CD4-positive, CD25-positive, alpha-beta regulatory T cell (primary cell): ENCODE results near the gene SECTM1. TPM values are rescaled to one million over a fixed set of nuclear protein-coding genes. Genes with fewer than 3 reads are reported as not detected.

ENCODE experiments used
- ATAC-seq, 2 donors: fragments of 150-1000 bp; cut with Tn5 transposase; one replicate each; pipeline ENCODE4 v1.10.0; 2021; ENCODE audit warnings: low read depth in 2 of 2, moderate number of reproducible peaks in 2 of 2, moderate library complexity in 1 of 2
- DNase-seq, 3 donors: peaks; one replicate each; pipeline versions ENCODE4 v3.0.0 to v3.0.0-alpha.2; 2012 to 2022; ENCODE audit warnings: mixed read lengths in 1 of 3
- H3K27ac ChIP-seq: one replicate; pipeline ENCODE4 v1.7.0; 2013; ENCODE audit warnings: mild to moderate bottlenecking, low read length; ENCODE audit not compliant: insufficient read depth, poor library complexity, severe bottlenecking
- H3K27me3 ChIP-seq: one replicate; pipeline ENCODE4 v1.7.0; 2013; ENCODE audit warnings: low read length; ENCODE audit not compliant: control insufficient read depth, insufficient read depth
- H3K36me3 ChIP-seq: one replicate; pipeline ENCODE4 v1.7.0; 2013; ENCODE audit warnings: mild to moderate bottlenecking, low read length, moderate library complexity; ENCODE audit not compliant: control insufficient read depth, insufficient read depth
- H3K4me1 ChIP-seq: 2 replicates; pipeline ENCODE4 v1.7.0; 2013; ENCODE audit warnings: mild to moderate bottlenecking, low read length; ENCODE audit not compliant: insufficient read depth, control insufficient read depth, poor library complexity, severe bottlenecking
- H3K4me3 ChIP-seq: one replicate; pipeline ENCODE4 v1.7.0; 2013; ENCODE audit warnings: low read depth, mild to moderate bottlenecking, low read length, moderate library complexity
- H3K9me3 ChIP-seq, 2 experiments: 1 replicate in 1 of 2; 2 replicates in 1 of 2; pipeline ENCODE4 v1.7.0; 2013; ENCODE audit warnings: low read length in 2 of 2, mild to moderate bottlenecking in 1 of 2, moderate library complexity in 1 of 2; ENCODE audit not compliant: control insufficient read depth in 2 of 2
- H3K27ac Mint-ChIP-seq, 3 donors: one replicate each; pipeline ENCODE4 v1.8.0; 2020 to 2022; ENCODE audit warnings: mild to moderate bottlenecking in 3 of 3, mixed read lengths in 3 of 3, moderate library complexity in 2 of 3
- H3K27me3 Mint-ChIP-seq: one replicate; pipeline ENCODE4 v1.8.0; 2022; ENCODE audit warnings: mild to moderate bottlenecking, mixed read lengths
- H3K36me3 Mint-ChIP-seq: one replicate; pipeline ENCODE4 v1.8.0; 2020; ENCODE audit warnings: mixed read lengths
- H3K4me1 Mint-ChIP-seq, 4 donors: one replicate each; pipeline ENCODE4 v1.8.0; 2020 to 2022; ENCODE audit warnings: mixed read lengths in 4 of 4, mild to moderate bottlenecking in 1 of 4
- H3K4me3 Mint-ChIP-seq, 4 donors: one replicate each; pipeline ENCODE4 v1.8.0; 2020 to 2022; ENCODE audit warnings: mild to moderate bottlenecking in 4 of 4, mixed read lengths in 4 of 4, moderate library complexity in 3 of 4
- H3K9me3 Mint-ChIP-seq, 7 donors: one replicate each; pipeline ENCODE4 v1.8.0; 2020 to 2022; ENCODE audit warnings: mixed read lengths in 7 of 7, mild to moderate bottlenecking in 3 of 7, moderate library complexity in 2 of 7
- polyA plus RNA-seq, 4 donors: library from polyadenylated mRNA; unstranded; fragments of 300-500 nt; fragmentation: Illumina TruSeq; gene quantifications; one replicate each; pipeline ENCODE4 v1.2.3, GENCODE V29; 2021
- total RNA-seq: library from RNA; stranded (reverse); gene quantifications from one replicate; pipeline ENCODE4 v1.2.3, GENCODE V29; 2022

SECTM1 gene
- total and polyA plus RNA-seq, 5 donors from 2014 or later, result 0.38 to 0.91 (median 0.52) TPM

- H3K4me1 Mint-ChIP-seq, result peaks cover 0 to 6% (median 4%) of the 10 kb centered on the region in 4 donors
- H3K27ac ChIP-seq, result no peak overlapping the region
- H3K4me3 Mint-ChIP-seq, result no peak overlapping the region
- no peaks in the 10 kb centered on the region for H3K9me3 Mint-ChIP-seq
- H3K27ac Mint-ChIP-seq, result no peak overlapping the region
- DNase-seq, result no peak
- no peak for ATAC-seq
- no peak overlapping the region for H3K4me3 ChIP-seq
- no peaks in the 10 kb centered on the region for H3K36me3 ChIP-seq
- no peaks in the 10 kb centered on the region for H3K9me3 ChIP-seq
- peaks cover 2% of the 10 kb centered on the region for H3K4me1 ChIP-seq
- H3K27me3 ChIP-seq, result peaks cover 2% of the 10 kb centered on the region
- no peaks in the 10 kb centered on the region for H3K36me3 Mint-ChIP-seq
- peaks cover 18% of the 10 kb centered on the region for H3K27me3 Mint-ChIP-seq
These were observed 19.9 kb upstream of the SECTM1 start for GRCh38 chr17:82353484-82353883.

- no peak overlapping the region for H3K4me3 ChIP-seq
- peak; percentile 78 to 79 for ATAC-seq
- Mint-ChIP-seq H3K27me3 (peaks cover 12% of the 10 kb centered on the region), H3K4me1 (peaks cover 0 to 2% (median under 1%) of the 10 kb centered on the region in 4 donors), H3K27ac (no peak overlapping the region), H3K36me3 (no peaks in the 10 kb centered on the region), H3K4me3 (no peak overlapping the region), H3K9me3 (no peaks in the 10 kb centered on the region)
- H3K9me3 ChIP-seq, result no peaks in the 10 kb centered on the region
- no peak overlapping the region for H3K27ac ChIP-seq
- no peaks in the 10 kb centered on the region for H3K36me3 ChIP-seq
- DNase-seq, result peak; percentile 66 to 88 (median 79)
- H3K27me3 ChIP-seq, result no peaks in the 10 kb centered on the region
- H3K4me1 ChIP-seq, result peaks cover 4% of the 10 kb centered on the region
These were observed 18.3 kb upstream of the SECTM1 start for GRCh38 chr17:82351713-82352488.

GRCh38 chr17:82351254-82351712, 17.7 kb upstream of the SECTM1 start:
- Histone ChIP-seq H3K36me3 (no peaks in the 10 kb centered on the region), H3K27me3 (no peaks in the 10 kb centered on the region), H3K4me1 (peaks cover 8% of the 10 kb centered on the region), H3K9me3 (no peaks in the 10 kb centered on the region), H3K27ac (no peak overlapping the region), H3K4me3 (no peak overlapping the region)
- Mint-ChIP-seq H3K9me3 (no peaks in the 10 kb centered on the region), H3K4me3 (no peak overlapping the region), H3K36me3 (no peaks in the 10 kb centered on the region), H3K27ac (no peak overlapping the region), H3K27me3 (peaks cover 16% of the 10 kb centered on the region), H3K4me1 (peaks cover 0 to 7% (median 5%) of the 10 kb centered on the region in 4 donors)
- DNase-seq (no peak), ATAC-seq (no peak)

- Mint-ChIP-seq H3K4me1 (peaks cover 0 to 8% (median 5%) of the 10 kb centered on the region in 4 donors), H3K27ac (no peak overlapping the region), H3K36me3 (no peaks in the 10 kb centered on the region), H3K9me3 (no peaks in the 10 kb centered on the region), H3K27me3 (peaks cover 16% of the 10 kb centered on the region), H3K4me3 (no peak overlapping the region)
- DNase-seq (peak in 1 of 3 donors; percentile 58), ATAC-seq (no peak)
- peaks cover 8% of the 10 kb centered on the region for H3K4me1 ChIP-seq
- no peak overlapping the region for H3K4me3 ChIP-seq
- no peak overlapping the region for H3K27ac ChIP-seq
- no peaks in the 10 kb centered on the region for H3K36me3 ChIP-seq
- H3K9me3 ChIP-seq, result no peaks in the 10 kb centered on the region
- no peaks in the 10 kb centered on the region for H3K27me3 ChIP-seq
These were observed 16.8 kb upstream of the SECTM1 start for GRCh38 chr17:82350182-82351030.

GRCh38 chr17:82349287-82349701, 15.7 kb upstream of the SECTM1 start:
- no peaks in the 10 kb centered on the region for H3K36me3 ChIP-seq
- H3K27ac ChIP-seq, result no peak overlapping the region
- peaks cover 8% of the 10 kb centered on the region for H3K4me1 ChIP-seq
- peaks cover 0 to 8% (median 5%) of the 10 kb centered on the region in 4 donors for H3K4me1 Mint-ChIP-seq
- no peaks in the 10 kb centered on the region for H3K27me3 ChIP-seq
- H3K27me3 Mint-ChIP-seq, result peaks cover 16% of the 10 kb centered on the region
- H3K4me3 Mint-ChIP-seq, result no peak overlapping the region
- H3K9me3 ChIP-seq, result no peaks in the 10 kb centered on the region
- DNase-seq (no peak), ATAC-seq (no peak)
- H3K36me3 Mint-ChIP-seq, result no peaks in the 10 kb centered on the region
- H3K4me3 ChIP-seq, result no peak overlapping the region
- H3K27ac Mint-ChIP-seq, result peak overlapping the region in 1 of 3 donors; percentile 25
- no peaks in the 10 kb centered on the region for H3K9me3 Mint-ChIP-seq

- Mint-ChIP-seq H3K27me3 (peaks cover 16% of the 10 kb centered on the region), H3K27ac (peak overlapping the region in 1 of 3 donors; percentile 25), H3K9me3 (no peaks in the 10 kb centered on the region), H3K36me3 (no peaks in the 10 kb centered on the region), H3K4me1 (peaks cover 0 to 8% (median 5%) of the 10 kb centered on the region in 4 donors), H3K4me3 (no peak overlapping the region)
- no peak overlapping the region for H3K27ac ChIP-seq
- DNase-seq (no peak), ATAC-seq (no peak)
- peaks cover 8% of the 10 kb centered on the region for H3K4me1 ChIP-seq
- no peak overlapping the region for H3K4me3 ChIP-seq
- no peaks in the 10 kb centered on the region for H3K36me3 ChIP-seq
- no peaks in the 10 kb centered on the region for H3K27me3 ChIP-seq
- no peaks in the 10 kb centered on the region for H3K9me3 ChIP-seq
These were observed 15.3 kb upstream of the SECTM1 start for GRCh38 chr17:82348866-82349265.

- H3K27ac Mint-ChIP-seq, result no peak overlapping the region
- Histone ChIP-seq H3K27me3 (no peaks in the 10 kb centered on the region), H3K4me3 (no peak overlapping the region), H3K27ac (no peak overlapping the region), H3K4me1 (peaks cover 8% of the 10 kb centered on the region), H3K36me3 (no peaks in the 10 kb centered on the region), H3K9me3 (no peaks in the 10 kb centered on the region)
- peaks cover 0 to 8% (median 5%) of the 10 kb centered on the region in 4 donors for H3K4me1 Mint-ChIP-seq
- DNase-seq (no peak), ATAC-seq (no peak)
- no peak overlapping the region for H3K4me3 Mint-ChIP-seq
- H3K27me3 Mint-ChIP-seq, result peaks cover 16% of the 10 kb centered on the region
- H3K9me3 Mint-ChIP-seq, result no peaks in the 10 kb centered on the region
- no peaks in the 10 kb centered on the region for H3K36me3 Mint-ChIP-seq
These were observed 14.9 kb upstream of the SECTM1 start for GRCh38 chr17:82348434-82348833.
